Sigmoid colon (tissue), 4 donors: ENCODE results near the gene NLGN1.

Experiments
- CTCF ChIP-seq, 4 experiments: fragments of 450-650 bp in 3 of 4; fragments of 200-600 bp in 1 of 4; IDR thresholded peaks; one replicate each; pipeline ENCODE4 v1.5.1; 2016 to 2019; ENCODE audit warnings: antibody characterized with exemption in 4 of 4, mild to moderate bottlenecking in 3 of 4, moderate library complexity in 2 of 4
- EP300 ChIP-seq, 4 donors: sonication (generic); formaldehyde crosslinking; IDR thresholded peaks; one replicate each; pipeline ENCODE4 v1.6.1; 2017; ENCODE audit warnings: antibody characterized with exemption in 4 of 4
- POLR2A ChIP-seq, 2 donors: fragments of 450-650 bp; IDR thresholded peaks; one replicate each; pipeline ENCODE4 v1.6.1; 2016; ENCODE audit warnings: antibody characterized with exemption in 2 of 2, mild to moderate bottlenecking in 2 of 2, moderate library complexity in 2 of 2

DNA sequence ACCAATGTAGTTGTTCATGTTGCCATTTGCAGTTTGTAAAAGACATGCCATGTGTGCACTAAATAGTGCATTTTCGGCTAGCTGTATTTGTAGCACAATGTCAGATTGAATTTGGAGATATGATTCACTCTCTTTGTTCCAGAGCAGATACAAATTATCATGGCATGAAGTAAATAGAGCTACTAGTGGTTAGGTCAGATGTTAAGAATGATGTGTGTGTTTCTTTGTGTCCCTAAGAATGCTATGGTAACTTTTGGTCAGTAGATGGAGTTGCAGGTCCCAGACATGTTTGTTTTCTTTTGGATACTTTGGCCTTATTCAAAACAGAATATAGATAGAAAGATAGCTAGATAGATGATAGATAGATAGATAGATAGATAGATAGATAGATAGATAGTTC is 595.8 kb downstream of the NLGN1 start:
- no peak for TF ChIP-seq EP300 (IDR thresholded peaks at IDR 0.05)
- no peak for TF ChIP-seq CTCF (IDR thresholded peaks at IDR 0.05)
- no peak for TF ChIP-seq POLR2A (IDR thresholded peaks at IDR 0.05)
